Upper lobe of left lung (tissue), 4 donors: ENCODE data around the gene HS6ST2.

ENCODE experiments used
- CTCF ChIP-seq, 6 experiments: fragments of 450-650 bp in 4 of 6; fragments of 200-600 bp in 2 of 6; sonication (generic) in 2 of 6; IDR thresholded peaks; one replicate each; pipeline ENCODE4 v1.5.1; 2016 to 2019; ENCODE audit warnings: antibody characterized with exemption in 6 of 6
- EP300 ChIP-seq, 4 donors: sonication (generic); formaldehyde crosslinking; IDR thresholded peaks; one replicate each; pipeline ENCODE4 v1.5.1; 2017; ENCODE audit warnings: antibody characterized with exemption in 4 of 4, control low read depth in 2 of 4
- POLR2A ChIP-seq, 4 donors: fragments of 450-650 bp; IDR thresholded peaks; one replicate each; pipeline ENCODE4 v1.5.1; 2016 to 2017; ENCODE audit warnings: antibody characterized with exemption in 4 of 4, mild to moderate bottlenecking in 2 of 4

GRCh38 chrX:132738951-132739350 lies 219.5 kb downstream of the HS6ST2 start:
- TF ChIP-seq POLR2A (IDR thresholded peaks at IDR 0.05) (no peak), EP300 (IDR thresholded peaks at IDR 0.05) (no peak), CTCF (IDR thresholded peaks at IDR 0.05) (no peak)
